CD8-positive, alpha-beta memory T cell (primary cell): ENCODE results near the gene UBE2R2. TPM values are rescaled to one million over a fixed set of nuclear protein-coding genes. Genes with fewer than 3 reads are reported as not detected.

Experiments used
- CTCF ChIA-PET: fragments of 350-600 bp; sonication (Branson Sonifier 250); formaldehyde crosslinking; loops from one replicate; lab custom pipeline; 2021; ENCODE audit warnings: antibody characterized with exemption; lab: Charles Lee
- POLR2A ChIA-PET: fragments of 350-600 bp; sonication (Branson Sonifier 250); formaldehyde crosslinking; loops from one replicate; lab custom pipeline; 2021; ENCODE audit warnings: antibody characterized with exemption; lab: Charles Lee
- DNase-seq, 5 donors: peaks; one replicate each; pipeline versions ENCODE4 v3.0.0 to v3.0.0-alpha.2; 2020 to 2022; ENCODE audit warnings: mixed read lengths in 1 of 5
- H3K27ac ChIP-seq: one replicate; pipeline ENCODE4 v1.7.0; 2013; ENCODE audit warnings: low read depth, mild to moderate bottlenecking, low read length, moderate library complexity
- H3K27me3 ChIP-seq: 2 replicates; pipeline ENCODE4 v1.7.0; 2013; ENCODE audit warnings: low read length, mild to moderate bottlenecking; ENCODE audit not compliant: insufficient read depth, poor library complexity, severe bottlenecking
- H3K36me3 ChIP-seq: 2 replicates; pipeline ENCODE4 v1.7.0; 2013; ENCODE audit warnings: mild to moderate bottlenecking, low read length, moderate library complexity; ENCODE audit not compliant: insufficient read depth
- H3K4me1 ChIP-seq: 2 replicates; pipeline ENCODE4 v1.7.0; 2013; ENCODE audit warnings: mild to moderate bottlenecking, low read length, moderate library complexity; ENCODE audit not compliant: insufficient read depth
- H3K4me3 ChIP-seq: 2 replicates; pipeline ENCODE4 v1.7.0; 2013; ENCODE audit warnings: mild to moderate bottlenecking, low read length
- H3K9me3 ChIP-seq: 2 replicates; pipeline ENCODE4 v1.7.0; 2013; ENCODE audit warnings: mild to moderate bottlenecking, low read length
- H3K27ac Mint-ChIP-seq, 8 donors: one replicate each; pipeline ENCODE4 v1.8.0; 2020 to 2021; ENCODE audit warnings: mixed read lengths in 8 of 8, mild to moderate bottlenecking in 6 of 8, inconsistent platforms in 3 of 8, moderate library complexity in 3 of 8
- H3K27me3 Mint-ChIP-seq, 2 donors: one replicate each; pipeline ENCODE4 v1.8.0; 2020 to 2021; ENCODE audit warnings: mixed read lengths in 2 of 2, mild to moderate bottlenecking in 1 of 2, moderate library complexity in 1 of 2
- H3K36me3 Mint-ChIP-seq, 3 donors: one replicate each; pipeline ENCODE4 v1.8.0; 2020 to 2021; ENCODE audit warnings: mixed read lengths in 3 of 3, inconsistent platforms in 1 of 3, mild to moderate bottlenecking in 1 of 3
- H3K4me1 Mint-ChIP-seq, 3 donors: one replicate each; pipeline ENCODE4 v1.8.0; 2020 to 2021; ENCODE audit warnings: mixed read lengths in 3 of 3, inconsistent platforms in 1 of 3, mild to moderate bottlenecking in 1 of 3
- H3K4me3 Mint-ChIP-seq, 7 donors: one replicate each; pipeline ENCODE4 v1.8.0; 2020 to 2021; ENCODE audit warnings: mixed read lengths in 7 of 7, mild to moderate bottlenecking in 6 of 7, moderate library complexity in 4 of 7, inconsistent platforms in 2 of 7
- H3K9me3 Mint-ChIP-seq, 5 donors: one replicate each; pipeline ENCODE4 v1.8.0; 2020 to 2022; ENCODE audit warnings: mixed read lengths in 5 of 5, mild to moderate bottlenecking in 3 of 5, moderate library complexity in 2 of 5, inconsistent platforms in 1 of 5
- polyA plus RNA-seq: library from polyadenylated mRNA; unstranded; fragments of 300-500 nt; fragmentation: Illumina TruSeq; gene quantifications from one replicate; pipeline ENCODE4 v1.2.3, GENCODE V29; 2021
- total RNA-seq, 2 experiments: library from RNA; stranded (reverse); gene quantifications; one replicate each; pipeline ENCODE4 v1.2.3, GENCODE V29; 2021

Gene UBE2R2
- total and polyA plus RNA-seq, 3 experiments from 2014 or later, result 18.0 to 30.3 (median 28.8) TPM

DNA sequence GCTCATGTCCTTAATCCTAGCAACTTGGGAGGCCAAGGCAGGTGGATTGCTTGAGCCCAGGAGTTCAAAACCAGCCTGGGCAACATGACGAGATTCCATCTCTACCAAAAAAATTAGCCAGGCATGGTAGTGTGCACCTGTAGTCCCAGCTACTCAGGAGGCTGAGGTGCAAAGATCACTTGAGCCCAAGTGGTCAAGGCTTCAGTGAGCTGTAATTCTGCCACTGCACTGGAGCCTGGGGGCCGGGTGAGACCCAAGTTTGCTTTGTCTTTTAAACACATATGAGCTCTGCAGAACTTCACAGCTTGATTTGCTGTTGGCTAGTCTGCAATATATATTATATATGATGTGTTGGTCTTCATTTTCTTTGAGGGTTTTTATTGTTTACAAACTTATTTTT lies 89.8 kb downstream of the UBE2R2 start:
- Histone ChIP-seq H3K4me3 (no peak overlapping the region), H3K4me1 (no peaks in the 10 kb centered on the region), H3K27me3 (no peaks in the 10 kb centered on the region), H3K36me3 (no peaks in the 10 kb centered on the region), H3K9me3 (no peaks in the 10 kb centered on the region), H3K27ac (no peak overlapping the region)
- CTCF ChIA-PET, result interaction anchor here (0.6 kb wide), 1 partner anchor 18 kb away, joined by 3 read pairs; no protein-coding TSS in a partner anchor
- peak overlapping the region in 1 of 8 donors; percentile 14 for H3K27ac Mint-ChIP-seq
- POLR2A ChIA-PET, result interaction anchor here (0.6 kb wide), 1 partner anchor 103 kb away, joined by 3 read pairs; no protein-coding TSS in a partner anchor
- DNase-seq, result no peak
- peaks cover 3 to 41% (median 5%) of the 10 kb centered on the region in 3 donors for H3K36me3 Mint-ChIP-seq
- H3K4me3 Mint-ChIP-seq, result no peak overlapping the region
- H3K4me1 Mint-ChIP-seq, result peaks cover 20 to 39% (median 26%) of the 10 kb centered on the region in 3 donors
- H3K27me3 Mint-ChIP-seq, result no peaks in the 10 kb centered on the region
- no peaks in the 10 kb centered on the region for H3K9me3 Mint-ChIP-seq

DNA sequence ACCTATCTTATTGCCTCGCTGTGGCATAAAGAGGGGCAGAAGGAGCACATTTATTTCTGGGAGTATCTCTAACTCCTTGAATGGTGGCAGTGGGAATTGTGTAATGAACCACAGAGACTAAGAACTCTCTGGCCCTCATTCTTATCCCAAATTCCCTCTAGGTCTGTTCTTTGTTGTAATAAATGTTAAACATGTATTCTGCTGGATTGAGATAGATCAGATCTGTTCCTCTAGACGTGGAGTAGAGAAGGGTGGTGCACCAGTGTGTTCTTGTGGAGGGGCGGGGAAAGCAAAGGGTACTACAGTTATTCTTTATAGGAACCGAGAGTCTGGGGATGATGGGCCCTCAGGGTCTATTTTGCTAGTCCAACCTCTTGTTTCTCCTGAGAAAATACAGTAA lies 90.4 kb downstream of the UBE2R2 start:
- no peaks in the 10 kb centered on the region for H3K9me3 Mint-ChIP-seq
- Histone ChIP-seq H3K4me1 (no peaks in the 10 kb centered on the region), H3K4me3 (no peak overlapping the region), H3K27me3 (no peaks in the 10 kb centered on the region), H3K36me3 (no peaks in the 10 kb centered on the region), H3K9me3 (no peaks in the 10 kb centered on the region), H3K27ac (no peak overlapping the region)
- DNase-seq, result no peak
- H3K36me3 Mint-ChIP-seq, result peaks cover 3 to 39% (median 8%) of the 10 kb centered on the region in 3 donors
- no peak overlapping the region for H3K4me3 Mint-ChIP-seq
- no peaks in the 10 kb centered on the region for H3K27me3 Mint-ChIP-seq
- CTCF ChIA-PET, result interaction anchor here (0.6 kb wide), 1 partner anchor 17 kb away, joined by 3 read pairs; no protein-coding TSS in a partner anchor
- POLR2A ChIA-PET, result no interaction called here
- peak overlapping the region in 5 of 8 donors; percentile 0 to 17 (median 6) for H3K27ac Mint-ChIP-seq
- H3K4me1 Mint-ChIP-seq, result peaks cover 20 to 39% (median 26%) of the 10 kb centered on the region in 3 donors

DNA sequence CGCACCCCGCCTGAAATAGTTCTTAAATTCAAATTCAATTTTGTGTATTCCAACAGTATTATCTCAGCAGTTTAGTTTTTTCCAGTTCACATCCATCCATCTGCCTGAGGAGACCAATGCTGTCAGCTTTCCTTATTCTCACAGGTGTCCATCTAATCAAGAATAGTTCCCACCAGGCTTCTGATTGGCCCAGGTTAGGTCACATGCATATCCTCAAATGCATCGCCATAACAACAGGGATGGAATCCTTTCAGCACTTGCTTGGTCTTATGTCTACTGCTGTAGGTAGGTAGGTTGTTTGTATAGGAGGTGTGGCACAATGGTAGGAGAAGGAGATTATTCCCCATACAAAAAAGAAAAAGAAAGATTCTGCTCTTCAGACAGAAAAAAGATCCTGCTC lies 91.2 kb downstream of the UBE2R2 start:
- H3K4me1 Mint-ChIP-seq, result peaks cover 20 to 39% (median 26%) of the 10 kb centered on the region in 3 donors

DNA sequence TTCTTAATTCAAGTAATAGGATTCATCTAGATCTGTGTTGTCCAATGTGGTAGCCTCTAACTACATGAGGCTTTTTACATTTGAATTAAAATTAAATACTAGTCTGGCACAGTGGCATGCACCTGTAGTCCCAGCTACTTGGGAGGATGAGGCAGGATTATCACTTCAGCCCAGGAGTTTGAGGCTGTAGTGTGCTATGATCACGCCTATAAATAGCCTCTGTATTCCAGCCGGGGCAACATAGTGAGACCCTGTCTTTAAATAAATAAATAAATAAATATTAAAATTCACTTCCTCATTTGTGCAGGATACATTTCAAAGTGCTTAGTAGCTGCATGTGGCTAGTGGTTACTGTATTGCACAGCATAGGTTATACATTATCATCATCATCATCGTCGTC lies 91.8 kb downstream of the UBE2R2 start:
- peaks cover 3 to 42% (median 10%) of the 10 kb centered on the region in 3 donors for H3K36me3 Mint-ChIP-seq
- no peak overlapping the region for H3K4me3 Mint-ChIP-seq
- H3K9me3 ChIP-seq, result no peaks in the 10 kb centered on the region
- H3K27me3 ChIP-seq, result no peaks in the 10 kb centered on the region
- DNase-seq, result no peak
- H3K27ac Mint-ChIP-seq, result no peak overlapping the region
- H3K9me3 Mint-ChIP-seq, result no peaks in the 10 kb centered on the region
- ChIA-PET POLR2A (no interaction called here), CTCF (no interaction called here)
- H3K4me3 ChIP-seq, result no peak overlapping the region
- H3K27me3 Mint-ChIP-seq, result no peaks in the 10 kb centered on the region
- H3K36me3 ChIP-seq, result peaks cover 4% of the 10 kb centered on the region
- no peak overlapping the region for H3K27ac ChIP-seq
- no peaks in the 10 kb centered on the region for H3K4me1 ChIP-seq
- peaks cover 18 to 32% (median 19%) of the 10 kb centered on the region in 3 donors for H3K4me1 Mint-ChIP-seq

More for the DNA sequence above, 91.2 kb downstream of the UBE2R2 start:
- Mint-ChIP-seq H3K36me3 (peaks cover 3 to 42% (median 10%) of the 10 kb centered on the region in 3 donors), H3K9me3 (no peaks in the 10 kb centered on the region), H3K27ac (peak overlapping the region in 3 of 8 donors; percentile 30 to 55 (median 30)), H3K4me3 (no peak overlapping the region), H3K27me3 (no peaks in the 10 kb centered on the region)
- no peaks in the 10 kb centered on the region for H3K36me3 ChIP-seq
- no peaks in the 10 kb centered on the region for H3K4me1 ChIP-seq
- DNase-seq, result no peak
- H3K4me3 ChIP-seq, result no peak overlapping the region
- no peaks in the 10 kb centered on the region for H3K9me3 ChIP-seq
- POLR2A ChIA-PET, result no interaction called here
- no peaks in the 10 kb centered on the region for H3K27me3 ChIP-seq
- H3K27ac ChIP-seq, result no peak overlapping the region
- CTCF ChIA-PET, result no interaction called here

DNA sequence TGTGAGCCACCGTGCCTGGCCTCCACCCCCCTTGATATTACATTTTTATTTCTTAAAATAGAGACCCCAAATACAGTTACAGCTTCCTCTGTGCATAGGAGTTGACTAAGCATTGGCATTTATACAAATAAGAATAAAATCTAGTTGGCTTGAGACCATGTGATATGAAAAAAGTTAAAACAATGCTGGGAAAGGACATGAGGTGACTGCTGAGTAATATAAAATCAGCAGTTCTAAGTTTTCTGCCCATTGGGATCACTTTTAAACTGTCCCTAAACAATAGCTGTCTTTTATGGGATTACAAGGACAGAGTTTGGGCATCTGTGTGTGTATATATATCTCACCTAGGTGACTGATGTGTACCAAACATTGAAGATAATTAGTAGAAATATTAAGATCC lies 96.6 kb downstream of the UBE2R2 start:
- H3K27me3 Mint-ChIP-seq, result peaks cover 0 to 3% of the 10 kb centered on the region in 2 donors
- ChIA-PET CTCF (no interaction called here), POLR2A (no interaction called here)
- peaks cover 0 to 60% (median 22%) of the 10 kb centered on the region in 3 donors for H3K36me3 Mint-ChIP-seq
- peak overlapping the region in 2 of 8 donors; percentile 41 to 56 for H3K27ac Mint-ChIP-seq
- Histone ChIP-seq H3K27me3 (no peaks in the 10 kb centered on the region), H3K4me1 (no peaks in the 10 kb centered on the region), H3K4me3 (no peak overlapping the region), H3K36me3 (peaks cover 21% of the 10 kb centered on the region), H3K9me3 (no peaks in the 10 kb centered on the region), H3K27ac (no peak overlapping the region)
- no peak overlapping the region for H3K4me3 Mint-ChIP-seq
- H3K4me1 Mint-ChIP-seq, result no peaks in the 10 kb centered on the region
- H3K9me3 Mint-ChIP-seq, result no peaks in the 10 kb centered on the region
- DNase-seq, result no peak

DNA sequence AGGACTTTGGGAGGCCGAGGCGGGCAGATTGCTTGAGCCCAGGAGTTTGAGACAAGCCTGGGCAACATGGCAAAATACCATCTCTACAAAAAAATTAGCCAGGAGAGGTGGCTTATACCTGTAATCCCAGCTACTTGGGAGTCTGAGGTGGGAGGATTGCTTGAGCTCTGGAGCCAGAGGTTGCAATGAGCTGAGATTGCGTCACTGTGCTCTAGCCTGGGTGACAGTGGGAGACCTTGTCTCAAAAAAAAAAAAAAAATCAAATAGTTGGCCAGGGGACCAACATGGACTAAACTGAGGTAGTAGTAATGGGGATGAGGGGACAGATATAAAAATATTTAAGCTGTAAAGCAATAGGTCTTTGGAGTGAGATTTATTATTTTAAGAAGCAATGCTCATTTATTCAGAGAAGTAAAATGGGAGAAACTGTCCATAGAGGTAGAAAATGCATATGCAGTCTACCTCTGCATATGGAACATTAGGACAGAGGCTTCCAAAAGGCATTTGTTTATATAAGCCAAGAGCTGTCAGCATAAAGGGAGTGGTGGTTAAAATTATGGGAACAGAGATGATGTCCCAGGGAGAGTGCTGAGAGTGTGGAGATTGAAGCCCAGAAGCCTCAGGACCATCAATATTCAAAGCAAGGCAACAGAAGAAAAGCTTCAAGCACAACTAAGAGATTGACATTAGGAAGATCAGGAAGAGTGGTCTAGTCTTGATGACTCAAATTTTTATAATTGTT lies 98.1 kb downstream of the UBE2R2 start:
- peak overlapping the region in 5 of 8 donors; percentile 30 to 93 (median 88) for H3K27ac Mint-ChIP-seq

DNA sequence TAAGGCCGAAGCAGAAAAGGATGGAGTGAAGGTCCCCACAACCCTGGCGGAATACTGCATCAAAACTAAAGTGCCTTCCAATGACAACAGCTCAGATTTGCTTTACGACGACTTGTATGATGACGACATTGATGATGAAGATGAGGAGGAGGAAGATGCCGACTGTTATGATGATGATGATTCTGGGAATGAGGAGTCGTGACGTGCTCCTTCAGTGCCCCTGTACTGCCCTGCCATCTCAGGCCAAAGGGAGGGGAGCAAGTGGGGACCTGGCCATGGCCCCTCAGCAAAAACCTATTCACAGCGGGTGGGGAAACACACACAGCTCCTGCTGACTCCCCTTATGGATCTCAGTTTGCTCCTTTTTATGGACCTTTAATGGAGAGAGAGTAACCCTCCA lies 100.1 kb downstream of the UBE2R2 start:
- Histone ChIP-seq H3K9me3 (no peaks in the 10 kb centered on the region), H3K27me3 (no peaks in the 10 kb centered on the region), H3K4me3 (no peak overlapping the region), H3K27ac (no peak overlapping the region), H3K36me3 (peaks cover 21% of the 10 kb centered on the region), H3K4me1 (no peaks in the 10 kb centered on the region)
- ChIA-PET CTCF (no interaction called here), POLR2A (no interaction called here)
- H3K36me3 Mint-ChIP-seq, result peaks cover 0 to 80% (median 29%) of the 10 kb centered on the region in 3 donors
- peaks cover 0 to 3% of the 10 kb centered on the region in 2 donors for H3K27me3 Mint-ChIP-seq
- H3K9me3 Mint-ChIP-seq, result no peaks in the 10 kb centered on the region
- no peak overlapping the region for H3K4me3 Mint-ChIP-seq
- H3K4me1 Mint-ChIP-seq, result no peaks in the 10 kb centered on the region
- peak overlapping the region in 4 of 8 donors; percentile 12 to 66 (median 47) for H3K27ac Mint-ChIP-seq
- DNase-seq, result no peak

More for the DNA sequence above, 98.1 kb downstream of the UBE2R2 start:
- H3K36me3 Mint-ChIP-seq, result peaks cover 0 to 69% (median 25%) of the 10 kb centered on the region in 3 donors
- Histone ChIP-seq H3K36me3 (peaks cover 21% of the 10 kb centered on the region), H3K27ac (no peak overlapping the region), H3K4me1 (no peaks in the 10 kb centered on the region), H3K27me3 (no peaks in the 10 kb centered on the region), H3K9me3 (no peaks in the 10 kb centered on the region), H3K4me3 (no peak overlapping the region)
- ChIA-PET CTCF (no interaction called here), POLR2A (no interaction called here)
- H3K27me3 Mint-ChIP-seq, result peaks cover 0 to 3% of the 10 kb centered on the region in 2 donors
- no peaks in the 10 kb centered on the region for H3K4me1 Mint-ChIP-seq
- H3K4me3 Mint-ChIP-seq, result no peak overlapping the region
- no peak for DNase-seq
- no peaks in the 10 kb centered on the region for H3K9me3 Mint-ChIP-seq

DNA sequence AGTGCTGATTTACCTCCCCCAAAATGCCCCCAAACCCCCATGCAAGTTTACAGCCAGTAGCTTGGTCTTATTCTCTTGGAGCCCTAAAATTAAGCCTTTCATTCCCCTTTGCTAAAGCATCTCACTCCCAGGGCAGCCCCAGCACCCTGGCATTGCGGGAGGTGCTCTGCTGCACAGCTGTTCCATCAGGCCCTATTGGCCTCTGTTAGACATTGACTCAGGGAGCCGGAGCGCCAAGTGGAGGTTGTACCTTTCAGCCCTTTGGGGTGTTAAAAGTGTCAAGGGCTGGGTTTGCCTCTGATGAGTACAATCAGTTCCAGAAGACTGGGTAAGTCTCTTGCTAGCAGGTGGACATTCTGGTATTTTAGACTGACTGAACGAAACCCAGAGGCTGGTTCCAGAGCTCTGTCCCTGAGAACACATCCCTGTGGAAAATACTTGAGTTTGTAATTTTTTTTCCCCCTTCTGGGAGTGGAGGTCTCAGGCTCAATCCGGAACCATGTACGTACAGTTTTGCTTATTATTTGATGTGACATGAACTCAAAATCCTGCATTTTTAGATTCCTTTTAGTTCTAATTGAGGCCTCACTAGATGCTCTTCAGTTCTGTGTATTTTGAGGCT lies 102.4 kb downstream of the UBE2R2 start:
- H3K27ac Mint-ChIP-seq, result peak overlapping the region in 7 of 8 donors; percentile 13 to 73 (median 45)
- no peak overlapping the region for H3K4me3 Mint-ChIP-seq
- no peak overlapping the region for H3K27ac ChIP-seq
- POLR2A ChIA-PET, result no interaction called here
- H3K4me1 ChIP-seq, result no peaks in the 10 kb centered on the region
- H3K27me3 Mint-ChIP-seq, result peaks cover 0 to 3% of the 10 kb centered on the region in 2 donors
- H3K4me1 Mint-ChIP-seq, result no peaks in the 10 kb centered on the region
- DNase-seq, result no peak
- CTCF ChIA-PET, result interaction anchor here (1.5 kb wide), 1 partner anchor 16 kb away, joined by 3 read pairs; no protein-coding TSS in a partner anchor
- no peaks in the 10 kb centered on the region for H3K9me3 ChIP-seq
- H3K36me3 Mint-ChIP-seq, result peaks cover 0 to 89% (median 27%) of the 10 kb centered on the region in 3 donors
- H3K36me3 ChIP-seq, result peaks cover 37% of the 10 kb centered on the region
- no peaks in the 10 kb centered on the region for H3K27me3 ChIP-seq
- no peak overlapping the region for H3K4me3 ChIP-seq
- no peaks in the 10 kb centered on the region for H3K9me3 Mint-ChIP-seq
